A549 (cell line): ENCODE measurements around the gene ABCC2. TPM values are rescaled to one million over a fixed set of nuclear protein-coding genes. Genes with fewer than 3 reads are reported as not detected.

ENCODE experiments used
- ATAC-seq, 2 experiments: fragments of 200-7000 bp in 1 of 2; fragments of >200 bp in 1 of 2; cut with Nextera tagmentation in 1 of 2; cut with Tn5 transposase in 1 of 2; 3 replicates each; pipeline versions ENCODE4 v1.8.0 to v1.9.1; 2018 to 2020; ENCODE audit warnings: mild to moderate bottlenecking in 1 of 2, moderate library complexity in 1 of 2
- CTCF ChIA-PET: fragments of 300-600 bp; sonication (Branson Sonifier 250); formaldehyde crosslinking; extraction: SDS; loops from one replicate; lab custom pipeline; 2021; ENCODE audit warnings: antibody characterized with exemption, inconsistent platforms; lab: Yijun Ruan, JAX
- POLR2A ChIA-PET: fragments of 350-600 bp; formaldehyde crosslinking; extraction: SDS; loops from one replicate; lab custom pipeline; 2021; ENCODE audit warnings: antibody characterized with exemption, inconsistent platforms; lab: Yijun Ruan, JAX
- DNase-seq, 2 experiments: peaks; one replicate each; pipeline versions ENCODE4 v3.0.0 to v3.0.0-alpha.2; 2011 to 2016; ENCODE audit warnings: low read depth in 1 of 2, low spot score in 1 of 2
- FAIRE-seq: peaks from 2 replicates; lab custom pipeline; 2011; peaks lifted over from hg19 to GRCh38; lab: Jason Lieb, UNC
- H3K27ac ChIP-seq, 2 experiments: fragments of >200 bp; sonication (Bioruptor Twin); formaldehyde crosslinking; 3 replicates each; pipeline ENCODE4 v1.5.1; 2016 to 2017
- H3K4me1 ChIP-seq: fragments of >200 bp; sonication (Bioruptor Twin); formaldehyde crosslinking; 3 replicates; pipeline ENCODE4 v1.6.1; 2016
- H3K4me2 ChIP-seq: fragments of >200 bp; sonication (Bioruptor Twin); formaldehyde crosslinking; 3 replicates; pipeline ENCODE4 v1.6.1; 2016
- H3K4me3 ChIP-seq: fragments of >200 bp; sonication (Bioruptor Twin); formaldehyde crosslinking; 3 replicates; pipeline ENCODE4 v1.5.1; 2016
- H3K9me3 ChIP-seq: fragments of >200 bp; sonication (Bioruptor Twin); formaldehyde crosslinking; 3 replicates; pipeline ENCODE4 v1.6.1; 2016
- ATOH8 ChIP-seq: fragments of 250-450 bp; sonication (Bioruptor Pico); IDR thresholded peaks from 2 replicates; pipeline ENCODE4 v1.5.0; 2020; ENCODE audit warnings: low read depth, mild to moderate bottlenecking, moderate library complexity
- BCL3 ChIP-seq: fragments of >200 bp; sonication (Bioruptor Twin); formaldehyde crosslinking; IDR thresholded peaks from 3 replicates; pipeline ENCODE4 v1.6.1; 2016
- BHLHE40 ChIP-seq: IDR thresholded peaks from 2 replicates; pipeline ENCODE4 v1.6.1; 2012; ENCODE audit warnings: low read depth, low read length, inconsistent platforms
- EHMT2 ChIP-seq: fragments of 200-600 bp; sonication (generic); IDR thresholded peaks from 2 replicates; pipeline ENCODE4 v1.6.1; 2016; ENCODE audit warnings: antibody characterized with exemption, low read depth, mild to moderate bottlenecking, moderate library complexity
- EP300 ChIP-seq, 2 experiments: fragments of >200 bp; sonication (Bioruptor Twin); formaldehyde crosslinking; IDR thresholded peaks; 2 replicates in 1 of 2; 3 replicates in 1 of 2; pipeline ENCODE4 v1.6.1; 2016 to 2017
- FOSB ChIP-seq: fragments of 250-450 bp; sonication (Bioruptor Pico); IDR thresholded peaks from 2 replicates; pipeline ENCODE4 v1.5.0; 2020; ENCODE audit warnings: mild to moderate bottlenecking, moderate library complexity
- FOSL2 ChIP-seq, 2 experiments: fragments of 450-650 bp in 1 of 2; fragments of >200 bp in 1 of 2; sonication (Bioruptor Twin) in 1 of 2; formaldehyde crosslinking; IDR thresholded peaks; 2 replicates each; pipeline versions ENCODE4 v1.5.0 to v1.6.1; 2016 to 2020; ENCODE audit warnings: mild to moderate bottlenecking in 1 of 2, moderate library complexity in 1 of 2
- FOXS1 ChIP-seq: fragments of 250-450 bp; sonication (Bioruptor Pico); IDR thresholded peaks from 2 replicates; pipeline ENCODE4 v1.5.0; 2020; ENCODE audit warnings: mild to moderate bottlenecking, moderate library complexity
- HDAC2 ChIP-seq: fragments of 200-600 bp; sonication (generic); IDR thresholded peaks from 2 replicates; pipeline ENCODE4 v1.6.1; 2016
- HES2 ChIP-seq: fragments of >200 bp; sonication (Bioruptor Twin); formaldehyde crosslinking; IDR thresholded peaks from 2 replicates; pipeline ENCODE4 v1.6.1; 2016
- HEYL ChIP-seq: fragments of 250-450 bp; sonication (Bioruptor Pico); IDR thresholded peaks from 2 replicates; pipeline ENCODE4 v1.8.0; 2021; ENCODE audit warnings: mild to moderate bottlenecking, moderate library complexity
- HMGXB4 ChIP-seq: fragments of 250-450 bp; sonication (Bioruptor Pico); IDR thresholded peaks from 2 replicates; pipeline ENCODE4 v1.5.0; 2021; ENCODE audit warnings: mild to moderate bottlenecking, moderate library complexity, borderline replicate concordance
- HOXB5 ChIP-seq: fragments of 250-450 bp; sonication (Bioruptor Pico); IDR thresholded peaks from 2 replicates; pipeline ENCODE4 v1.5.0; 2020; ENCODE audit warnings: mild to moderate bottlenecking, moderate library complexity
- JUN ChIP-seq, 2 experiments: fragments of >200 bp; sonication (Bioruptor Twin); formaldehyde crosslinking; IDR thresholded peaks; 2 replicates in 1 of 2; 3 replicates in 1 of 2; pipeline ENCODE4 v1.6.1; 2016 to 2017
- MAX ChIP-seq: IDR thresholded peaks from 2 replicates; pipeline ENCODE4 v1.6.1; 2012
- MAZ ChIP-seq: fragments of 150-350 bp; IDR thresholded peaks from 2 replicates; pipeline ENCODE4 v1.6.1; 2014; ENCODE audit warnings: antibody characterized with exemption, low read depth, low read length, borderline replicate concordance
- NPAS2 ChIP-seq: fragments of 250-450 bp; sonication (Bioruptor Pico); IDR thresholded peaks from 2 replicates; pipeline ENCODE4 v1.8.0; 2022; ENCODE audit warnings: mild to moderate bottlenecking, moderate library complexity, borderline replicate concordance
- NR3C1 ChIP-seq: fragments of >200 bp; sonication (Bioruptor Twin); formaldehyde crosslinking; IDR thresholded peaks from 3 replicates; pipeline ENCODE4 v1.6.1; 2017
- POLR2A ChIP-seq: IDR thresholded peaks from 2 replicates; pipeline ENCODE4 v1.6.1; 2012; ENCODE audit warnings: mild to moderate bottlenecking, low read length
- RAD21 ChIP-seq, 2 experiments: fragments of >200 bp in 1 of 2; sonication (Bioruptor Twin) in 1 of 2; formaldehyde crosslinking in 1 of 2; IDR thresholded peaks in 1 of 2; conservative IDR thresholded peaks in 1 of 2; 2 replicates in 1 of 2; 3 replicates in 1 of 2; pipeline ENCODE4 v1.6.1; 2012 to 2018; ENCODE audit warnings: inconsistent platforms in 1 of 2
- RARB ChIP-seq: fragments of 250-450 bp; sonication (Bioruptor Pico); IDR thresholded peaks from 2 replicates; pipeline ENCODE4 v1.8.0; 2021; ENCODE audit warnings: mild to moderate bottlenecking, moderate library complexity
- RNF2 ChIP-seq: fragments of 200-600 bp; sonication (generic); IDR thresholded peaks from 2 replicates; pipeline ENCODE4 v1.6.1; 2016; ENCODE audit warnings: low read depth, mild to moderate bottlenecking, antibody characterized with exemption, moderate library complexity, borderline replicate concordance
- USF2 ChIP-seq: fragments of 450-650 bp; IDR thresholded peaks from 2 replicates; pipeline ENCODE4 v1.6.1; 2014; ENCODE audit warnings: antibody characterized with exemption
- WGBS: methylation state at CpG from one replicate; pipeline ENCODE4 v1.1.6; 2017; ENCODE audit errors: missing lambda C conversion rate; 5-methylcytosine and 5-hydroxymethylcytosine counted together
- polyA plus RNA-seq, 4 experiments: library from polyadenylated mRNA; depleted of rRNA in 3 of 4; stranded (reverse); fragments of >200 nt; fragmentation: RNase III in 1 of 4; extraction: RNeasy Plus Mini Kit Qiagen cat#74134 plus additional on column Dnase treatment in 1 of 4; gene quantifications; 2 replicates in 3 of 4; 3 replicates in 1 of 4; pipeline ENCODE4 v1.2.3, GENCODE V29; 2011 to 2017

ABCC2 gene
- polyA plus RNA-seq, 2 of the 4 experiments (the other 2 are of a cell fraction), result 192 to 369 TPM

- ChIA-PET CTCF (interaction anchor here (0.8 kb wide), 1 partner anchor 12 kb away, joined by 3 read pairs; no protein-coding TSS in a partner anchor), POLR2A (no interaction called here)
- Histone ChIP-seq H3K27ac (no peak overlapping the region), H3K9me3 (no peaks in the 10 kb centered on the region), H3K4me3 (no peak overlapping the region), H3K4me2 (no peak overlapping the region), H3K4me1 (peaks cover 22% of the 10 kb centered on the region)
- FAIRE-seq, result no peak
- no peak for TF ChIP-seq FOSB (CRISPR knock-in tag)
- WGBS, result 93% methylated on average over 7 of the region's 7 CpGs
- no peak for DNase-seq
- no peak for ATAC-seq
Measured at GRCh38 chr10:99841746-99842145, 59.3 kb downstream of the ABCC2 start.

- no peaks in the 10 kb centered on the region for H3K9me3 ChIP-seq
- CTCF ChIA-PET, result interaction anchor here (4.2 to 6.8 kb wide), 3 partner anchors 8 to 204 kb away, joined by 26 to 133 read pairs (median 47); partner anchors contain the start of gene DNMBP
- no peak overlapping the region for H3K4me2 ChIP-seq
- H3K4me1 ChIP-seq, result peaks cover 35% of the 10 kb centered on the region
- no peak overlapping the region for H3K4me3 ChIP-seq
- TF ChIP-seq FOXS1 (no peak), HOXB5 (CRISPR knock-in tag) (no peak)
- TF ChIP-seq, all 56 proteins: peak for 0
- POLR2A ChIA-PET, result no interaction called here
- H3K27ac ChIP-seq, result peak overlapping the region in 1 of 2 experiments; percentile 25; a peak in 2 of 6 replicates
- ATAC-seq (no peak), FAIRE-seq (no peak), DNase-seq (no peak)
- WGBS, result 93% methylated on average over 3 of the region's 3 CpGs
Measured at GRCh38 chr10:99843310-99843709, 60.9 kb downstream of the ABCC2 start.

- CTCF ChIA-PET, result interaction anchor here (1.0 to 6.8 kb wide), 9 partner anchors 9 to 258 kb away, joined by 4 to 133 read pairs (median 26); partner anchors contain the start of gene DNMBP
- Histone ChIP-seq H3K4me3 (no peak overlapping the region), H3K4me1 (peaks cover 47% of the 10 kb centered on the region), H3K27ac (peak overlapping the region in 1 of 2 experiments; percentile 44; a peak in 3 of 6 replicates), H3K9me3 (no peaks in the 10 kb centered on the region), H3K4me2 (no peak overlapping the region)
- no peak for TF ChIP-seq ATOH8 (CRISPR knock-in tag)
- TF ChIP-seq RARB, result no peak
- no peak for TF ChIP-seq FOSL2 (IDR thresholded peaks at IDR 0.05)
- TF ChIP-seq FOSL2 (CRISPR knock-in tag; IDR thresholded peaks at IDR 0.05), result no peak
- no peak for TF ChIP-seq USF2
- TF ChIP-seq BHLHE40, result no peak
- no peak for TF ChIP-seq BCL3
- TF ChIP-seq HEYL, result no peak
- no peak for TF ChIP-seq RNF2
- no peak for TF ChIP-seq EHMT2
- TF ChIP-seq HMGXB4 (CRISPR knock-in tag), result no peak
- TF ChIP-seq MAX, result no peak
- no peak for TF ChIP-seq HDAC2
- TF ChIP-seq JUN (IDR thresholded peaks at IDR 0.05), result no peak; a peak in 1 of 5 replicates
- TF ChIP-seq NPAS2, result no peak
- no peak for TF ChIP-seq POLR2A
- no peak for TF ChIP-seq HES2
- no peak for TF ChIP-seq NR3C1
- no peak for TF ChIP-seq RAD21 (conservative IDR thresholded peaks at IDR 0.05 in 1 of 2, IDR thresholded peaks at IDR 0.05 in 1 of 2)
- no peak for TF ChIP-seq MAZ
- TF ChIP-seq EP300 (IDR thresholded peaks at IDR 0.05), result no peak
- POLR2A ChIA-PET, result interaction anchor here (0.6 kb wide), 1 partner anchor 65 kb away, joined by 10 read pairs; no protein-coding TSS in a partner anchor
- peak; percentile 3 to 8; a peak in 3 of 6 replicates for ATAC-seq
- DNase-seq, result no peak
- no peak for FAIRE-seq
- WGBS, result 80% methylated on average over 6 of the region's 6 CpGs
Measured at GRCh38 chr10:99844433-99844955, 62.1 kb downstream of the ABCC2 start.
